Measurements from ENCODE around the gene GNAI2.
A peak's percentile ranks its signal among the peaks of the same experiment; 100 is the strongest.

Gene GNAI2

GRCh38 chr3:50286322-50287227 lies 50.6 kb downstream of the GNAI2 start:
- no peak for DNase-seq

GRCh38 chr3:50287262-50287661 lies 51.3 kb downstream of the GNAI2 start:
- DNase-seq = no peak

- DNase-seq = no peak
These were observed 52.5 kb downstream of the GNAI2 start for GRCh38 chr3:50288387-50289007.

GRCh38 chr3:50289130-50289529 lies 53.1 kb downstream of the GNAI2 start:
- DNase-seq = no peak

GRCh38 chr3:50290161-50290641 lies 54.2 kb downstream of the GNAI2 start:
- no peak for DNase-seq

GRCh38 chr3:50292159-50293078 lies 56.4 kb downstream of the GNAI2 start, which contains the start of gene IFRD2:
IFRD2 (minus strand) TSS chr3:50292429; CDS start chr3:50292274, 155 bp downstream.
- DNase-seq = peak; percentile 70 to 91

GRCh38 chr3:50293079-50293801 lies 57.2 kb downstream of the GNAI2 start:
- DNase-seq = no peak

GRCh38 chr3:50294089-50294488 lies 58.1 kb downstream of the GNAI2 start:
- DNase-seq = no peak

GRCh38 chr3:50294492-50295403 lies 58.7 kb downstream of the GNAI2 start:
- DNase-seq = no peak

- DNase-seq = no peak
These were observed 59.8 kb downstream of the GNAI2 start for GRCh38 chr3:50295553-50296431.

GRCh38 chr3:50296721-50297383 lies 60.8 kb downstream of the GNAI2 start:
- no peak for DNase-seq

- no peak for DNase-seq
These were observed 61.4 kb downstream of the GNAI2 start for GRCh38 chr3:50297384-50297775.

GRCh38 chr3:50297896-50298725 lies 62.1 kb downstream of the GNAI2 start:
- no peak for DNase-seq

GRCh38 chr3:50298836-50299637 lies 63.0 kb downstream of the GNAI2 start, which contains the start of the genes HYAL3 and NAA80:
HYAL3 (minus strand) TSS chr3:50299405; CDS start chr3:50295602, 3,803 bp downstream.
NAA80 (minus strand) TSS chr3:50299405; CDS start chr3:50297463, 1,942 bp downstream.
- DNase-seq = peak; percentile 98 to 99

GRCh38 chr3:50299638-50299928 lies 63.6 kb downstream of the GNAI2 start:
- DNase-seq = no peak

GRCh38 chr3:50299929-50300680 lies 64.1 kb downstream of the GNAI2 start:
- DNase-seq = peak in 1 of 2 experiments; percentile 20
